Prostate gland (tissue), 2 donors: Measurements from ENCODE around the gene PFKP.

Experiments
- POLR2A ChIP-seq: fragments of 450-650 bp; IDR thresholded peaks from one replicate; pipeline ENCODE4 v1.6.1; 2016; ENCODE audit warnings: antibody characterized with exemption, mild to moderate bottlenecking
- POLR2AphosphoS5 ChIP-seq: sonication (generic); formaldehyde crosslinking; IDR thresholded peaks from one replicate; pipeline ENCODE4 v1.6.1; 2017; ENCODE audit warnings: antibody characterized with exemption
- TF ChIP-seq, protein P1 (sequence below), 4 experiments: fragments of 200-600 bp in 2 of 4; fragments of 450-650 bp in 2 of 4; sonication (generic) in 2 of 4; IDR thresholded peaks; 1 replicate in 3 of 4; 2 replicates in 1 of 4; pipeline ENCODE4 v1.5.1; 2016 to 2019; ENCODE audit warnings: antibody characterized with exemption in 4 of 4, mild to moderate bottlenecking in 2 of 4, moderate library complexity in 2 of 4

DNA sequence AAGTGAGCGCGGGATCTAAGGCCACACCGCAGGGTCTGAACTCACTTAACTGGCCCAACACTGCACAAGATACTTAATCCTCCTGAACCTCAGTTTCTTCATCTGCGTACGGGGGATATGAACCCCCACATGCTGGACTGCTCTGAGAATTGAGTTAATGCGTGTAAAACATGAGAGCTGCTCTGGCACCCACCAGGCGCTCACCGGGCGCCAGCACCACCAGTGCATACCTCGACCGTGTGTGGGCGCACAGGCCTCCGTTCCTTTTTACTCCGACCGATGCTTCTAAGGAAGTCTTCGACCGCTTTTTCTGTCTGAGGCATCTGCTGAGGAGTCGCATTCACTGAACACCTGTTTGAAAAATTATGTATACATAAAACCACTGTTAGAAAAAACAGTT lies 78.0 kb downstream of the PFKP start:
- TF ChIP-seq, protein P1, sequence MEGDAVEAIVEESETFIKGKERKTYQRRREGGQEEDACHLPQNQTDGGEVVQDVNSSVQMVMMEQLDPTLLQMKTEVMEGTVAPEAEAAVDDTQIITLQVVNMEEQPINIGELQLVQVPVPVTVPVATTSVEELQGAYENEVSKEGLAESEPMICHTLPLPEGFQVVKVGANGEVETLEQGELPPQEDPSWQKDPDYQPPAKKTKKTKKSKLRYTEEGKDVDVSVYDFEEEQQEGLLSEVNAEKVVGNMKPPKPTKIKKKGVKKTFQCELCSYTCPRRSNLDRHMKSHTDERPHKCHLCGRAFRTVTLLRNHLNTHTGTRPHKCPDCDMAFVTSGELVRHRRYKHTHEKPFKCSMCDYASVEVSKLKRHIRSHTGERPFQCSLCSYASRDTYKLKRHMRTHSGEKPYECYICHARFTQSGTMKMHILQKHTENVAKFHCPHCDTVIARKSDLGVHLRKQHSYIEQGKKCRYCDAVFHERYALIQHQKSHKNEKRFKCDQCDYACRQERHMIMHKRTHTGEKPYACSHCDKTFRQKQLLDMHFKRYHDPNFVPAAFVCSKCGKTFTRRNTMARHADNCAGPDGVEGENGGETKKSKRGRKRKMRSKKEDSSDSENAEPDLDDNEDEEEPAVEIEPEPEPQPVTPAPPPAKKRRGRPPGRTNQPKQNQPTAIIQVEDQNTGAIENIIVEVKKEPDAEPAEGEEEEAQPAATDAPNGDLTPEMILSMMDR (IDR thresholded peaks at IDR 0.05) = no peak
- TF ChIP-seq POLR2A (no peak), POLR2AphosphoS5 (no peak)
